GM19463 (cell line): Measurements from ENCODE around the gene COL23A1.

Experiments used
- ATAC-seq: cut with Tn5 transposase; IDR thresholded peaks from one replicate; pipeline ENCODE4 v1.9.1; 2021; ENCODE audit warnings: mild to moderate bottlenecking, moderate library complexity; ENCODE audit not compliant: unreplicated experiment

Gene COL23A1

GRCh38 chr5:178293815-178294214, 296.4 kb downstream of the COL23A1 start:
- no peak for ATAC-seq

- no peak for ATAC-seq
Measured at GRCh38 chr5:178293400-178293799, 296.8 kb downstream of the COL23A1 start.

GRCh38 chr5:178292826-178293205, 297.4 kb downstream of the COL23A1 start:
- ATAC-seq = no peak

DNA sequence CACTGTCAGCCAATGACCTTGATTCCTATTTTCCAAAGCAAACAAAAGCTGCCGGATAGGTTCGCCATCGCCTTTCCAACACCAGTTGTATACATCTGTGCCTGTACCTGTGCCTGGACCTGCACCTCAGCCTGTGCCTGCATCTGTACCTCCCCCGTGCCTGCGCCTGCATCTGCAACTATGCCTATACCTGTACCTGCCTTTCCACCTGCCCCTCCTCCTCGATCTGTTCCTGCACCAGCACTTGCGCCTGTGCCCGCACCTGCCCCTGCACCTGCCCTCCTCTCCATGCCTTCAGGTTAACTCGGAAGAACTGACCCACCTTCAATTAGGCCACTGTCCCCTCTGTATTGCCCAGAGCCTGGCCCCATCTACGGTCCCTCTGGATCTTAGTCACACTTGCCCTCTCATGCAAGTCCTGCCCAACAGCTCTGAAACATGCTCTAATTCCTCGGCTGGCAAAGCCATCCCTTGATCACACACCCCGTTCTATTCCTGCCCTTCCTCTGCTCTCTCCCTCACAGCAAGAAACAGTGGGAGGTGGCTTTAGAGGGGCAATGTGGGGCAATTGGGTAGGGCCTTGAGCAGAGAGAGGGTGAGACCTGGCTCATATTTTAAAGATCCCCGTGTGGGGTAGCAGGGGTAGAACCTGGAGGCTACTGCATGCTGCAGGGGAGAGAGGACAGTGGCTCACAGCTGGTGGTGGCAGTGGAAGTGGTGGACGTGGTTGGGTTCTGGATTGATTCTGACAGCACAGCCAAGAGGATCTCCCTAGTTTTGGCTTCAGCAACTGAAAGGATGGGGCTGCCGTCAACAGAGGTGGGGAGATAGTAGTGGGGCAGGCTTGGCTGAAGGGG, 298.0 kb downstream of the COL23A1 start:
- no peak for ATAC-seq

DNA sequence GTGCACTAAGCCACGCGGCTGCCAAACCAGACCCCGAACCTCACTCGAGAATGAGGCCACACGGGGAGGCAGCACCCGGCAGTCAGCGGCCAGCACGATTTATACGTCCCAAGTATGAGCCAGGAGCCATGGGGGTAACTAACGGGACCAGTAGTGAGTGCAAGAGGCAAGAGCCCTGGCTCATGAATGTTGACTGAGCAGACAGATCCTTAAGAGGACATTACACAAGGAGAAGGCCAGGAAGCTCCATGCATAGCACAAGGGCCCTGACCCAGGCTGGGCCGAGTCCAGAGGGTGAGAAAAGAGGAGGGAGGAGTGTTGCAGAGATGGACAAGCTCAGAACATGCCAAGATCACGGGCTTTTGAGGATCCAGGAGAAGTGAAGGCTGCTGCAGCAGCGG, 299.0 kb downstream of the COL23A1 start:
- ATAC-seq = no peak

GRCh38 chr5:178290376-178290775, 299.8 kb downstream of the COL23A1 start:
- no peak for ATAC-seq

GRCh38 chr5:178289438-178289837, 300.8 kb downstream of the COL23A1 start:
- no peak for ATAC-seq

GRCh38 chr5:178288401-178289368, 301.5 kb downstream of the COL23A1 start:
- no peak for ATAC-seq

GRCh38 chr5:178287791-178288105, 302.4 kb downstream of the COL23A1 start:
- no peak for ATAC-seq

DNA sequence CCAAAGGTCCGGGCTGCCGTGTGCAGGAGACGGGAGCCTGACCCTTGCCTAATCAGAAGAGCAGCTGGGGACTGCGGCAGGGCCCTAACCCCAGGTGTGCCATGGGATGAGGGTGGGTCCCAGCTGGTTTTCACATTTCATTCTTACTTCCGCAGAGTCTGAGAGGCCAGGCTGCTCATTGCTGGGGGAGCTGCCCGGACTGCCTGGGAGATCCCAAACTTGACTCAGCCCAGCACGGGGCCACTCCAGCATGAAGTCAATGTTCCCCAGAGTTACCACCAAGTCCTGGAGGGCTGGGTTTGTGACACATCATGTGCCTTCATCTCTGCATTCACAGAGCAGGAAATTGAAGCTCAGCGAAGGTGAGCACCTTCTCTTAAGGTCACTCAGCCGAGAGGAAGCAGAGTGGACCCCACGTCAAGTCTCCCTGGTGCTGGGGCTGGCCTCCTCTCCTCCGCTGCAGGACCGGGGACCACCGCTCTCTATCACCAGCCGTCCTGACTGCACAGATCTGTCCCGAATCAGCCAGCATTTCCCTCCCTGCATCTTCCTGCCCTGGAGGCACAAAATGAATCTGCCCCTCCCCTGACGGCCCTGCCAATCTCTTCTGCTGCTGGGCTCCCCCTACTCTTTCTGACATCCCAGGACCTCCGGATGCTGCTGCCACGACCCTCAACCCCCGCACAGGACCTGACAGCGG, 303.0 kb downstream of the COL23A1 start:
- ATAC-seq = no peak

DNA sequence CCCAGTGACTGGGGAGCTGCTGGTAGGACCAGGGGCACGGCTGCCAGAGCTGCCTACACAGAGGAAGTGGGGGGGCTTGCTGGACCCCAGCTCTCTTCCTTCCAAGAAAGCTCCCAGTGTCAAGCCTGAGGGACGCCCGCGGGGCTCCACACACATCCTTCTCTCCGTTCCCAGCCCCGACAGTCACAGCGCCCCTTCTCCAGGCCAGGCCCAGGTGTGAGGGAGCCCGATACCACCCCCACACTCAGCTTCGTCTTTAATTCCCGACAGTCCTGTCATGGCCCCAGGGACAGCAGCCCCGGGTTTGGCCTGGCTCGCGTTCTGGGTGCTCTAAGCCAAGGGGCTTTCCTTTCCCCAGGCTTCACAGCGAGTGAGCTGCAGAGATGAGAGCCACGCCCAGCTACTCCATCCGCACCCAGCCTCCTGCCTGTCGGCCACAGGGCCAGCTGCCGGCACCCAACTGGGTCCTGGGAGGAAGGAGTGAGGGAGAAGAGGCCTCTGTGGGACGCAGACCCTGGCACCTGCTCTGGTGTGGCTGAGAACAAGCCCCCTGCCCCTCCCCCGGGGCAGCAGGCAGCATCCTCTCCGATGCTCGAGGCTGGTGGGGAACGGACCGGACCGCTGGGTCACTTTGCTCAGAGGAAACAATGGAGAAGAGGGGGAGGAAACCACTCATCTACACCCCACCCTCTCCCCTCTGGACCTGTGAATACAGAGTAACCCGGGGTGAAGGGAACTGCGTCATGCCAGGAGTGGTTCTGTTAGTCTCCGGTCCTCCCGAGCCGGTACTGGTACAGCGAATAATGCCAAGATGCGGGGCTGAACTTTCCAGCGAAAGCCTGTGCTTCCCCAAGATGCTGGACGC, 303.7 kb downstream of the COL23A1 start:
- ATAC-seq = no peak

DNA sequence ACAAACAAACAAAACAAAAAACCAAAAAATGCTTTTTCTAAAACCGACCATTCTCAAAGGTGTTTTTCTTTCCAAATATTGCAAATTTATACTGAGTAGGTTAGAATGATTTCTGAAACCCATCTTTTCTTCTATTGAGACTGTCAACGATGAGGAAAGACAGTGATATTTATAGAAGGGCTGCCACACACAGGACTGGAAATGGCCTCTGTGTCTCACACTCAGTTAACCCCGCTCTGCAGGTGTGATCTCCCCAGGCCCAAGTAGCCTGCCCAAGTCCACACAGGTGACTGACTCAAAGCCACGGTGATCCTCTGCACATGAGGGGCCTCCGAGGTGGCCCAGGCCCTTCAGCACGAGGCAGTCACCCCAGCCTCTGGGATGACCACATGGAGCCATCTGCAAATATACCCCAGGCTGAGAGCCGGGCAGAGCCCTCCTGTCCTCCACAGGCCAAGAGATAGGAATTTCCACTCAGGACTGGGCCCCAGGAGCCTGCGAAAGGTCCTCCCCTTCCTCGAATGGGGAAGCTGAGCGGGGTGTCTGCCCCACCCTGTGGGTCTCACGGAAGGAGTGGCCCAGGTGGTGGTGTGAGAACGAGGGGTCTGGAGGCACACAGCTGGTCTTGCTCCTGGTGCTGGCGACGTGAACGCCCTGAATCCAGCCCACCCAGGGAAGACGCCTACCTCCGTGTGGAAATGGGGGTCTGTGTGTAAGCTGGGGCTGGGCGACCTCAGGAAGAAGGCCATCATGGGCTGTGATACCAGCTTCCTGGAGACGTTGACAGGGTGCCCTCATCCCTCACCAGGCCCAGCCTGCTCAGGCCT, 304.6 kb downstream of the COL23A1 start:
- ATAC-seq = no peak

GRCh38 chr5:178284996-178285395, 305.2 kb downstream of the COL23A1 start:
- ATAC-seq = no peak

- no peak for ATAC-seq
Measured at GRCh38 chr5:178284093-178284675, 306.0 kb downstream of the COL23A1 start.

- ATAC-seq = no peak
Measured at GRCh38 chr5:178283520-178283919, 306.7 kb downstream of the COL23A1 start.

DNA sequence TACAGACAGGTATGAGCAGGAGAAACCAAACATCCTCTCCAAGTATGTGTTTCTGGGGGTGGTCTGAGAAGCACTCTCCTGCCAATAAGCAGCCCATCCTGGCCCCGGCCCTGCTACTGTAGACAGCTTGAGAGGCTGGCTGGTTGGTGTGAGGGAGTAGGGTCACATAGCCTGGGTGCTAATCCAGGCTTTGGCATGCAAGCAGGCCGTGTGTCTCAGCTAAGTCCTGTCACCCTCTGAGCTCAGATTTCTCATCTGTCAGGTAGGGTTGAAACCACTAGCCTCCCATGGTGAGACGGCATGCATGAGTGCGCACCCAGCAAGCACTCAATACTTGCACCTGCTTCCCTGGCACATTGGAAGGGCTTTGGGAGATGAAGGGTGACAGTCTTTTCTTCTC, 307.8 kb downstream of the COL23A1 start:
- ATAC-seq = no peak

DNA sequence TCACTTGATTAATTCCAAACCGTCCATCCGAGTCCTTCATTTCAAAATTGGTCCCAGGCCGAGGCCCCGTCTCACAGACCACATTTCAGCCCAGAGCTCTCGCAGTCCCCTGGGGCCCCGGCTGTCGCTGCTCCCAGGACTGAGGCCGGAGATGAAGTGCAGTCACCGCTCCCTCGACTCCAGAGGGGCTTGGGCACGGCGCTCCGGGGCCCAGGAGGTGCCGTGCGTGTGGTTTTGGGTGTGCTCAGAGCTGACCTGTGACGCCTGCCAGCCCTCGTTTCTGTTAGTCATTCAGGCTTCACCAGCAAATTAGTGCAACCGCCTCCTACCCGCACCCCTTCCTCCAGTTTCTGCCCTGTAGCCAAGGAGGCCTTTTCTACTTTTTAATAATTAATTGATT, 308.9 kb downstream of the COL23A1 start:
- no peak for ATAC-seq

DNA sequence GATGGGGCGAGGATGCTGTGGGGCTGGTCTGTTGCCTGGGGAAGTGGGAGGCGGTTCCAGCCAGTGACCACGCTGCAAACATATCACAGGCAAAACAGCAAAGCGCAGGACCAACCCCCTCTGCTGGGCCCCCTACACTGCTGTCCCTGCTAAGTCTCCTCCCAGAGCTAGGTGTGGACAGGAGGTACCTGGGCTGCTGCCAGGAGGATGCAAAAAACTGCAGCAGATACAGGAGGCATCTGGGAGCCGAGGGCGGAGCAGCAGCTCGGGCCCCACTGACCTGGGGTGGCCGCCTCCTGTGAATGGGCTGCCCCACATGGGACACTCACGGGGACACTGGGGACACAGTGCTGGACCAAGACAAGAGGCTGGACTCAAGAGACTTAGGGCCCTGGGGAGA, 309.6 kb downstream of the COL23A1 start:
- no peak for ATAC-seq
